Frontal cortex (tissue), 4 donors: ENCODE results near the gene LAT. TPM values are rescaled to one million over a fixed set of nuclear protein-coding genes. Genes with fewer than 3 reads are reported as not detected.
"Not testable (repeated sequence)": the region's sequence is repeated elsewhere in the genome, so short reads cannot be mapped to it uniquely, and the experiment has no call there.

Experiments used
- DNase-seq, 2 donors: peaks; one replicate each; pipeline ENCODE4 v3.0.0; 2012; ENCODE audit warnings: low spot score in 2 of 2
- FAIRE-seq: peaks from 2 replicates; lab custom pipeline; 2012; peaks lifted over from hg19 to GRCh38; lab: Jason Lieb, UNC
- total RNA-seq: library from RNA; depleted of rRNA; stranded (reverse); fragments of >200 nt; gene quantifications from one replicate; pipeline ENCODE4 v1.2.3, GENCODE V29; 2014
- donor health status: control.
- donor health status: control.
- donor health status: control.

Gene LAT
- total RNA-seq, 1 donor from 2014 or later, result 0.41 TPM

- FAIRE-seq (no peak), DNase-seq (no peak)
Observed at GRCh38 chr16:28975158-28975599, 9.7 kb upstream of the LAT start.

- FAIRE-seq, result no peak
- no peak for DNase-seq
Observed at GRCh38 chr16:28977703-28978662, 6.9 kb upstream of the LAT start.

- not testable (repeated sequence) for DNase-seq, FAIRE-seq
Observed at GRCh38 chr16:28980330-28980729, 4.5 kb upstream of the LAT start.

- no peak for FAIRE-seq
- peak in 1 of 2 donors; percentile 8 for DNase-seq
Observed at GRCh38 chr16:28980929-28981328, 3.9 kb upstream of the LAT start.

- DNase-seq (peak in 1 of 2 donors; percentile 9), FAIRE-seq (no peak)
Observed at GRCh38 chr16:28981517-28981916, 3.3 kb upstream of the LAT start.

GRCh38 chr16:28982418-28982817, 2.4 kb upstream of the LAT start:
- DNase-seq (no peak), FAIRE-seq (no peak)

- FAIRE-seq (no peak), DNase-seq (no peak)
Observed at GRCh38 chr16:28982949-28983348, 1.9 kb upstream of the LAT start.

GRCh38 chr16:28983644-28984043, 1.2 kb upstream of the LAT start:
- DNase-seq (no peak), FAIRE-seq (no peak)

- FAIRE-seq (no peak), DNase-seq (no peak)
Observed at GRCh38 chr16:28984091-28984490, 761 bp upstream of the LAT start.

GRCh38 chr16:28985211-28986041, 574 bp downstream of the LAT start:
- DNase-seq (no peak), FAIRE-seq (no peak)

- FAIRE-seq, result no peak
- DNase-seq, result no peak
Observed at GRCh38 chr16:28986046-28986445, 1.2 kb downstream of the LAT start.

- FAIRE-seq (no peak), DNase-seq (no peak)
Observed at GRCh38 chr16:28986492-28986891, 1.6 kb downstream of the LAT start.

GRCh38 chr16:28987170-28987853, 2.5 kb downstream of the LAT start:
- no peak for DNase-seq
- no peak for FAIRE-seq

- no peak for FAIRE-seq
Observed at GRCh38 chr16:28989363-28989762, 4.5 kb downstream of the LAT start.

GRCh38 chr16:28990375-28991040, 5.7 kb downstream of the LAT start:
- no peak for DNase-seq
- no peak for FAIRE-seq

More at GRCh38 chr16:28989363-28989762, 4.5 kb downstream of the LAT start:
- DNase-seq, result no peak

GRCh38 chr16:28991687-28992086, 6.8 kb downstream of the LAT start:
- no peak for FAIRE-seq
- DNase-seq, result no peak

- DNase-seq (no peak), FAIRE-seq (no peak)
Observed at GRCh38 chr16:28992496-28992895, 7.6 kb downstream of the LAT start.

GRCh38 chr16:28998837-28999236, 14.0 kb downstream of the LAT start:
- FAIRE-seq (no peak), DNase-seq (no peak)

GRCh38 chr16:28999577-28999976, 14.7 kb downstream of the LAT start:
- no peak for FAIRE-seq

GRCh38 chr16:29000019-29000418, 15.2 kb downstream of the LAT start:
- DNase-seq (no peak), FAIRE-seq (no peak)

More at GRCh38 chr16:28999577-28999976, 14.7 kb downstream of the LAT start:
- DNase-seq, result no peak
